ENCODE data around the gene FGD3.

FGD3 gene

DNA sequence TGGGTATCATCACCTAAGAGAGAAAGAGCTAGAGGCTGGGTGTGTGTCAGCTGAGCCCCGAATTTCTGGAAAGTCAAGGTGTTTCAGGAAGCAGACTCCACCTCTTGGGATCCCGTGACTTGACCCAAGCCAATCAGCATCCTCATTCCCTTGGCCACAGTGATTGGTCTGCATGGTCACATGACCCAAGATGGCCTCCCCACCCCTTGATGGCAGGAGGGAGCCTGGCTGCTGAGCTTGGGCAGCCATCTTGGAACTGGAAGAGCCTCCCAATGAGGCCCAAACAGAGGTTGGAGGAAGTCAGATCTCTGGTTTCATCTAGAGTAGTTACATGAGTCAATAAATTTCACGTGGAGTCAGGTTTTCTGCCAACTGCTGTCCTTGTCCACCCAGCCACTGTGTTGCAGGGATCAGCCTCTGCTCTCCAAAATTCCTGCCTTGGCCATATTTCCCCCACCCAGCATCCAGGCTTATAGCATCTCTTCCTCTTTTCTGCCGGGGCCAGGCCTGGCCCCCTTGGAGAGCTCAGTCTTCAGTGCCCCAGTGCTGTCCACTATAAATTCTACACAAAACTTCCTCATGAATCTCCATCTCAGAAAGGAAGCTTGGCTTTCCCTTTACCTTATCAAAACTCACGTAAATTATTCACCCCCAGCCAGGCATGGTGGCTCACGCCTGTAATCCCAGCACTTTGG is 93.9 kb downstream of the FGD3 start:
- TF ChIP-seq, protein P1, sequence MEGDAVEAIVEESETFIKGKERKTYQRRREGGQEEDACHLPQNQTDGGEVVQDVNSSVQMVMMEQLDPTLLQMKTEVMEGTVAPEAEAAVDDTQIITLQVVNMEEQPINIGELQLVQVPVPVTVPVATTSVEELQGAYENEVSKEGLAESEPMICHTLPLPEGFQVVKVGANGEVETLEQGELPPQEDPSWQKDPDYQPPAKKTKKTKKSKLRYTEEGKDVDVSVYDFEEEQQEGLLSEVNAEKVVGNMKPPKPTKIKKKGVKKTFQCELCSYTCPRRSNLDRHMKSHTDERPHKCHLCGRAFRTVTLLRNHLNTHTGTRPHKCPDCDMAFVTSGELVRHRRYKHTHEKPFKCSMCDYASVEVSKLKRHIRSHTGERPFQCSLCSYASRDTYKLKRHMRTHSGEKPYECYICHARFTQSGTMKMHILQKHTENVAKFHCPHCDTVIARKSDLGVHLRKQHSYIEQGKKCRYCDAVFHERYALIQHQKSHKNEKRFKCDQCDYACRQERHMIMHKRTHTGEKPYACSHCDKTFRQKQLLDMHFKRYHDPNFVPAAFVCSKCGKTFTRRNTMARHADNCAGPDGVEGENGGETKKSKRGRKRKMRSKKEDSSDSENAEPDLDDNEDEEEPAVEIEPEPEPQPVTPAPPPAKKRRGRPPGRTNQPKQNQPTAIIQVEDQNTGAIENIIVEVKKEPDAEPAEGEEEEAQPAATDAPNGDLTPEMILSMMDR (IDR thresholded peaks at IDR 0.05; ENCODE audit: low read length, missing control alignments): no peak
- no peak for DNase-seq (ENCODE audit: low read depth)
- no peak overlapping the region for H3K4me3 ChIP-seq (replicated peaks; ENCODE audit: low read depth, low read length)

DNA sequence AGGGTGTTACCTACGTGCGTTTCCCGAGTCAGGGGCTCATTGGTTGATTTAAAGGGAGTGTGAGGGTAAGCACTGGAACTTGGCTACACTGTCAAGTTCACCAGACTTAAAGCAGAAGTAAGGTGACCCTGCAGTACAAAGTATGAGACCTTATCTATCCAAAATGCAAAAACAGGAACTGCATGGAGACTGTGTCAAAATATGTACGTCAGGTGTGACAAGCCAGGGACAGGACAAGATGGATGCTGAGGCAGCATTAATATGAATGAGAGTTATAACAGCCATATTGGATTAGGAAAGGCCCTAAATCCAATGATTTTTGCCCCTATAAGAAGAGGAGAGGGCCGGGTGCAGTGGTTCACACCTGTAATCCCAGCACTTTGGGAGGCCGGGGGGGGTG is 95.8 kb downstream of the FGD3 start:
- no peak for DNase-seq (ENCODE audit: low read depth)
- TF ChIP-seq, protein P1 (IDR thresholded peaks at IDR 0.05; ENCODE audit: low read length, missing control alignments): no peak
- H3K4me3 ChIP-seq (replicated peaks; ENCODE audit: low read depth, low read length): no peak overlapping the region

DNA sequence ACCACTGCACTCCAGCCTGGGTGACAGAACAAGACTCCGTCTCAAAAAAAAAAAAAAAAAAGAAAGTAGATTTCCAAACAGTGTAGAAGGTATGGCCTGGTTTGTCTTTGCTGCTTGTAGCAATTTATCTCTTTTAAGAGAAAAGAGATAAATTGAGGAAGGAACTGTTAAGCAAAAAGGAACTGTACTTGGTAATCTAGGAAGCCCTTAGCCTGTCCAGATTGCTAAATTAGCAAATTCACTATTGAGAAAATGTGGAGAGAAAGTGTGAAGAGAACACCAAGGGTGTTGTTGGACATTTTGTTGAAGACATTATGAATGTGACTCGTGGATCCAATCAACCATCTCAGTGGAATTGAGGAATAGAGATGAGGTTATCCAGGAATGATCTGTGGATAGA is 98.2 kb downstream of the FGD3 start:
- H3K4me3 ChIP-seq (replicated peaks; ENCODE audit: low read depth, low read length): no peak overlapping the region
- DNase-seq (ENCODE audit: low read depth): no peak
- TF ChIP-seq, protein P1 (IDR thresholded peaks at IDR 0.05; ENCODE audit: low read length, missing control alignments): no peak

DNA sequence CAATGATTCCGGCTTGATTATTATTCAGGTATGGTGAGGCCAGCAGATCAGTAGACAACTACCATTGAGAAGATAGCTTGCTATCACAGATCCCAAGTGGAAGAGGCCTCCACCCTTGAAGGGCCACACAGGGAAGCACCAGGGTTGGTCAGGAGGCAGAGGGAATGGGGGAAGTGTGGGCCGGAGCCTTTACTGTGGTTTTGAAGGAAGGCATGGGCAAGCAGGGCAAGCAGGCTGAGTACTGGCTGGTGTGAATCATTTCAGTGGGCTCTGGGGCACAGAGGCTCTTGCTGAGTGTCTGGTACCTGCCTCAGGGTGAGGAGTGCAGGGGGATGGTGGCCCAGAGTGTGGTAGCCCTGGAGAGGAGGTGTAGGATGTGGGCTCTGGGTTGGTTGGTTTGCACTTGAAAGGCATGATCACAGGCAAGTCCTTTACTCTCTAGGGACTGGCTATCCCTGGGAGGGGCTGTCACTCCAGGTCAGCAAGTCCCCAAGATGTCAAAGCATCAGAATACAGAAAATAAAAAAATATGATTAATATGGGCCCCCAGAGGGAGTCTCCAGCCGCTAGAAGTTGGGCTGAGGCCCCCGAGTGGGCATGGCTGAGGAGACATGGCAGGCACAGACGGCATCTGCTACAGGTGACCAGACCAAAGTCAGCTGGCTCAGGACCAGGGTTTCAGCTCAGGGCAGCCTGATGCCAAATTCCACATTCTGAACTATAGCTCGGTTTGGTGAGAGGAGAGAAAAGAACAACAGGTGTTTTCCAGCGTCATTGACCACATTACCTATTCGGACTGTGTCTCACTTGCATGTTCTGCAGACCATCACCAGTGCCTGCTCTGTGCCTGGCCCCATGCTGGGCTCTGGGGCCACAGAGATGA is 101.5 kb downstream of the FGD3 start:
- TF ChIP-seq, protein P1 (IDR thresholded peaks at IDR 0.05; ENCODE audit: low read length, missing control alignments): no peak
- no peak for DNase-seq (ENCODE audit: low read depth)
- H3K4me3 ChIP-seq (replicated peaks; ENCODE audit: low read depth, low read length): no peak overlapping the region

DNA sequence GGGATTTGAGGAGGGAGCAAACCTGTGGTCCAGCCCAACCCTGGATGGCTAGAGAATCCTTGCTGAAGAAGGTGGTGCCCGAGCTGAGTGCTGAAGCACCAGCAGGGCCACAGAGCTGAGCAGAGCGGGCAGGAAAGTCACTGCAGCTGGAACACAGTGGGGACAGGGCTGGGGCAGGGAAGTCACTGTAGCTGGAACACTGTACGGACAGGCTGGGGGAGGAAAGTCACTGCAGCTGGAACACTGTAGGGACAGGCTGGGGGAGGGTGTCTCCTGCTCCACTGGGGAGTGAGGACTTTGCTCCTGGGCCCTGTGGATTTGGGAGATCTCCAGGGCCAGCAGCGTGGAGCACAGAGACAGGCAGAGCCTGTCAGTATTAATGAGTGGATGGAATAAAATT is 102.2 kb downstream of the FGD3 start:
- DNase-seq (ENCODE audit: low read depth): no peak
- H3K4me3 ChIP-seq (replicated peaks; ENCODE audit: low read depth, low read length): no peak overlapping the region
- TF ChIP-seq, protein P1 (IDR thresholded peaks at IDR 0.05; ENCODE audit: low read length, missing control alignments): no peak

DNA sequence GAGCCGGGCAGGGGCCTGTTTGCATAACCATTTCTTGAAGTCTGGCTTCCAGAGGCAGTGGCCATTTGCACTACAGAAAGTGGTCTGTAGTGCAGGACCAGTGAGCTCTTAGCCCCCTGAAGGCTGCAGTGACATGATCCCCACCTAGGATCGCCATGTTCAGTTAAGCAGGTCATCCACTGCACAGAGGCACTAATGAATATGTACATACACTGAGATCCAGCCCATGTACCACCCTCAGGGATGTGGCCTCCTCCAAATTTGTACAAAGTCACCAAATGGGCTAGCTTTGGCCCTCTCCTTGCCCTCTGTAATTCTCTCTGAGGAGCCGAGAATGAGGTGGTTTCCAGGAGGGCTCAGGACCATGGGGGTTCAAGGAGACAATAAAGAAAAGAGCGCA is 102.9 kb downstream of the FGD3 start:
- TF ChIP-seq, protein P1 (IDR thresholded peaks at IDR 0.05; ENCODE audit: low read length, missing control alignments): no peak
- H3K4me3 ChIP-seq (replicated peaks; ENCODE audit: low read depth, low read length): no peak overlapping the region
- no peak for DNase-seq (ENCODE audit: low read depth)
